GM12875 (cell line): Measurements from ENCODE around the gene WDR70.

Experiments used
- H3K4me3 ChIP-seq: one replicate; pipeline ENCODE4 v1.5.1; 2011; ENCODE audit warnings: low read depth, low read length, control low read depth
- CTCF ChIP-seq: IDR thresholded peaks from 2 replicates; pipeline ENCODE4 v1.5.1; 2011; ENCODE audit warnings: low read depth, mild to moderate bottlenecking, control low read depth, inconsistent platforms, low read length, moderate library complexity, borderline replicate concordance; ENCODE audit not compliant: insufficient read depth

WDR70 gene

GRCh38 chr5:37553720-37554404, 174.7 kb downstream of the WDR70 start:
- no peak overlapping the region for H3K4me3 ChIP-seq
- TF ChIP-seq CTCF = no peak

DNA sequence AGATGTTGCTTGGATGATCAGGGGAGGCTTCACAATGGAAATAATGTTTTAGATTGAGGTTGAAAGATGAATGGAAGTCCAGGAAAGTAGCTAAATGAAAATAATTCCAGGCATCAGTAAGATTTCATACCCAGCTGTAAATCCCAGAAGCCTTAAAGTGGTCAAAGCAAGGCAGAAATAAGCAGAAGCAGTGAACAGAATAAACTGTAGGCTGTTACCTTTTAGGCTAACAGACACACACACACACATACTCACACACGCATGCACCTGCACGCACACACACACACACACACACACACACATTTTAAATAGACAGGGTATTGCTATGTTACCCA, 175.3 kb downstream of the WDR70 start:
- no peak for TF ChIP-seq CTCF
- H3K4me3 ChIP-seq = no peak overlapping the region

DNA sequence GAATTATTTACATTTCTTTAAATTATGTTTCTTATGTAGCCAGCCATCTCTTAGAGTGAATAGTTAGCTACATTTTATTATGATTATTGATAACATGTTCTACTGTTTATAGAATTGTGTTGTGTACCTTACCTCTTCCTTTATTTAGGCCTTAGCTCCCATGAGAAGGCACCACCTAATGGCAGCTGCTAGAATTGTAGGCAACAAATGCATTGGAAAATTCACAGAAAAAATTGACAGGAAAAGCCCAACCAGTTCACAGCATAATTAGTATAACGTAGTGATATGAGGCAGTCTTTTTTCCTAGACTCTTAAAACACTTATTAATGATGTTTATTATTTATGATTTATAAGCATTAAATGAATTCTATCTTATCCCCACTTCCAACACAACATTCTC, 175.8 kb downstream of the WDR70 start:
- TF ChIP-seq CTCF = peak; percentile 32; the same call in 1 of the 2 replicates
- H3K4me3 ChIP-seq = no peak overlapping the region

DNA sequence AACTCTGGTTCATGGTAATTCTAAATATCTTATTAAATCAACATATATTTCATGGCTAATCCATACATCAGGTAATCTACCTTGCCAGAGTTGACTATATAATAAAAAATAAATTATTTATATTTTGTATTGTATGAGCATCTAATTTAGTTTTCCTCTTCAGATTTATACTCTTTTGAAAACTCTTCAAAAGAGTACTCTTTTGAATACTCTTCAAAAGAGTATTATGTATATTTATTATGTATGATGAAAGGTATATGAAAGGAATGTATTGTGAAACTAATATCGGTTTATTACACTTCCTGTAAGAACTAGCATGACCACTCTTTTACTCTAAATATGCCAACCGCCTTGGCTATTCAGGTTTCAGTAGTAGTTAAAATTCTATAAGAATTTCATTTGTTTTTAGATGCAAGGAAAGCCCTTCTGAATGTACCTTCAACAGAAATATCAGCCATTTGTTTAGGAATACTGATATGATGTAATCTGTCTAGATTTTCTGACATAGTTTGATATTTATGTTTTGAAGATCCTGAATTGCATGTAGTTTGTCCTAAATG, 178.7 kb downstream of the WDR70 start:
- TF ChIP-seq CTCF = no peak
- H3K4me3 ChIP-seq = no peak overlapping the region

DNA sequence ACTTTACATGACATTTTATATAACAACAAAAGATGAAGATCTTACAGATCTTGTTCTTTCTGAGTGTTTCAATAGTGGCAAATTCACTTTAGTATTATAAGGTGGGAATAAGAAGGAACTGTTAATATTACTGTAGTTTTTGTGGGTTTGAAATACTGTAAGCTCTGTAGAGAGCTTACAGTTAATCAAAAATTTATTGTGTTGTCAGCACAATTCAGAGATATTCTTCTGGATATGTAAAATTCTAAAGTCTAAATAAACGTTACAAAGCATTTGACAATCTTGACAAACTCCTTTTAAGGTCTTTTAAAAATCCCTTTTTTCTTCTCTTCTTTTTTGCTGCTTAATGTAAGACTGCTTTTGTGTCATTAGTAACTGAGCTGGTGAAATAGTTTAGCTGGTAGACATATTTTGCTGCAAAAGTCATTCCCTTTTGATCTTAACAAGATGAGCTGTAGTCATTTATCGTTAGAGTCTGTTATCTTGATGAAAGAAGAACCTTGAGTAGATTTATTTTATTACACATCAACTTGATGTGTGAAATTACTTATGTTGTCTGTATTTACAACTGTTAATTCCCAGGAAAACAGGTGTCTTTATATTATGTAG, 186.0 kb downstream of the WDR70 start:
- TF ChIP-seq CTCF = no peak
- no peak overlapping the region for H3K4me3 ChIP-seq

DNA sequence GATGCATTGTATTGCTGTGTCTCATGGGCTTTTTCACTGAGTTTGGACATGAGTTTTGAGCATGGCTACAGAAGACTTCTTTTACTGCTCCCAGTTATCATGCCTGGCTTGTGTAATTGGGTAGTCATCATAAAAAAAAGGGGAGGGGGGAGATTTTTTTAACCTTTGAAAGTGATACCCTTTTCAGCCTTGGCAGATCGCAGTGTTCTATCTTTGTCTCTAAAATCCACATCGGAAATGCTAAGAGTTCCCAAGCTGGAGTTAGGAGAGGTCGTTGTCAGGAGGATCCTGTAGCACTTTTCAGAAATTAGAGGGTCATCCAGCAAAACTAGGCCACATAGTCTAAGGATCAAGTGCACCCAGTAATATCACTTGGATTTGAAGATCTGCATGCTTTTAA, 188.4 kb downstream of the WDR70 start:
- TF ChIP-seq CTCF = no peak
- no peak overlapping the region for H3K4me3 ChIP-seq
